ENCODE measurements around the gene NOL4L. TPM values are rescaled to one million over a fixed set of nuclear protein-coding genes. Genes with fewer than 3 reads are reported as not detected.
A peak's percentile ranks its signal among the peaks of the same experiment; 100 is the strongest.

Gene NOL4L
- total RNA-seq, 2 donors from 2014 or later, result 39.6 to 50.7 TPM

DNA sequence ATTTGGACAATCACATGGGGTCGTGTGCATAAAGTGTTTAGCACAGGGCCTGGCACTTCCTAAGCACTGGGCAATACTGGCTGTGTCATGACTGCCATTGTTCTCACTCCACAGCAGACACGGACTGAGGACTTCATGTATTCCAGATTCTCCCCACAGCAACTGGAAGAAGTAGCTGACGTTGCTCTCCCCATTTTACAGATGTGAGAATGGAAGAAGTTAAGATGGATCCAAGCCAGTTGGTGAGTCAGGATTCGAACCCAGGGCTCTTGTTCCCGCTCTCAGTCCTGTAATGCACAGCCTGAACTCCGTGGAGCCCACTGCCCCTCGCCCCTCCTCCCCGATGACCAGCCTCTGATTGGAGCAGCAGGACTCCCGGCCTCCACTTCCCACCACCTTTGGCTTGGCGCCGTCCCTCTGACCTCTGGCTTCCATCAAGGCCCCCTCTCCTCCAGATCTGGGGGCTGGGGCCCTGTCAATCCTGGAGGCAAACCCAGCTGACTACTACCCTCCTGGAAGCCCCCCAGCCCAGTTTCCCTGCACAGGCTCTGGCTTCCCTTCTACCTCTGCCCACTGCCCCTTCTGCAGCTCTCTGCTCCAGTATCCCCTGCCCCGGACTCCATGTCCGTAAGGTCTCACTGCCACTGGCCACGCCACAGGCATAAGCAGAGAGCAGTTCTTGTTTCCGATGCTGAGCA lies 12.7 kb downstream of the NOL4L start:
- H3K4me1 Mint-ChIP-seq, result peaks cover 19% of the 10 kb centered on the region
- Histone ChIP-seq H3K27me3 (ENCODE audit: control insufficient read depth, insufficient read depth, low read length, poor library complexity, severe bottlenecking) (no peaks in the 10 kb centered on the region), H3K27ac (ENCODE audit: low read depth, low read length) (no peak overlapping the region), H3K36me3 (ENCODE audit: control insufficient read depth, insufficient read depth, low read length) (no peaks in the 10 kb centered on the region), H3K4me1 (ENCODE audit: control insufficient read depth, insufficient read depth, low read length) (peaks cover 8% of the 10 kb centered on the region), H3K4me3 (ENCODE audit: low read length) (no peak overlapping the region), H3K9me3 (ENCODE audit: control insufficient read depth, low read length) (no peaks in the 10 kb centered on the region), H3K9ac (ENCODE audit: extremely low read depth, low read length, poor library complexity, severe bottlenecking) (no peak overlapping the region)
- WGBS, 2 experiments (ENCODE audit: insufficient coverage in 1 of 2, insufficient read length in 1 of 2), result 91 to 94% methylated on average over 9 to 15 of the region's 15 CpGs
- H3K4me3 Mint-ChIP-seq, result no peak overlapping the region
- H3K9me3 Mint-ChIP-seq, result no peaks in the 10 kb centered on the region
- H3K36me3 Mint-ChIP-seq (ENCODE audit: low read depth), result no peaks in the 10 kb centered on the region
- peak; percentile 45 for DNase-seq
- peaks cover 3% of the 10 kb centered on the region for H3K27me3 Mint-ChIP-seq (ENCODE audit: insufficient read depth)
- TF ChIP-seq, protein P1, sequence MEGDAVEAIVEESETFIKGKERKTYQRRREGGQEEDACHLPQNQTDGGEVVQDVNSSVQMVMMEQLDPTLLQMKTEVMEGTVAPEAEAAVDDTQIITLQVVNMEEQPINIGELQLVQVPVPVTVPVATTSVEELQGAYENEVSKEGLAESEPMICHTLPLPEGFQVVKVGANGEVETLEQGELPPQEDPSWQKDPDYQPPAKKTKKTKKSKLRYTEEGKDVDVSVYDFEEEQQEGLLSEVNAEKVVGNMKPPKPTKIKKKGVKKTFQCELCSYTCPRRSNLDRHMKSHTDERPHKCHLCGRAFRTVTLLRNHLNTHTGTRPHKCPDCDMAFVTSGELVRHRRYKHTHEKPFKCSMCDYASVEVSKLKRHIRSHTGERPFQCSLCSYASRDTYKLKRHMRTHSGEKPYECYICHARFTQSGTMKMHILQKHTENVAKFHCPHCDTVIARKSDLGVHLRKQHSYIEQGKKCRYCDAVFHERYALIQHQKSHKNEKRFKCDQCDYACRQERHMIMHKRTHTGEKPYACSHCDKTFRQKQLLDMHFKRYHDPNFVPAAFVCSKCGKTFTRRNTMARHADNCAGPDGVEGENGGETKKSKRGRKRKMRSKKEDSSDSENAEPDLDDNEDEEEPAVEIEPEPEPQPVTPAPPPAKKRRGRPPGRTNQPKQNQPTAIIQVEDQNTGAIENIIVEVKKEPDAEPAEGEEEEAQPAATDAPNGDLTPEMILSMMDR (conservative IDR thresholded peaks at IDR 0.05), result no peak
- no peak overlapping the region for H3K27ac Mint-ChIP-seq

DNA sequence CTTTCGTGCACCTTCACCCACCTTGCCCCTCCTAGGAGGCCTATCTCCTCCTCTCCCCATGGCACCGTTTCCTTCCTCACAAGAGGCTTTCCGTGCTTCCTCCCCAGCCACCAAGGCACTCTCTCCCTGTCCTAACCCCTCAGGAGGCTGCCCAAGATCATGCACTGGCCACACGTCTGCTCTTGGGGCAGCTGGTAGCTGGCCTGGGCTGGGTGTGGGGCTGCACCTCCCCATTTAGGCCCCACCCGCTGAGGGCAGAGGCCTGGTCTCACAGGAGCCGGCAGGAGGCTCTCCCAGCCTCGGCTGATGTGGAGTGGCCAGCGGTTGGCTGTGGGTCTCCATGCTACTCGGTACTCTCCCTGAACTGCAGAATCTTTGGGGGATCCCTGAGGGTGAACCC lies 13.6 kb downstream of the NOL4L start:
- peaks cover 8% of the 10 kb centered on the region for H3K4me1 ChIP-seq (ENCODE audit: control insufficient read depth, insufficient read depth, low read length)
- H3K27me3 ChIP-seq (ENCODE audit: control insufficient read depth, insufficient read depth, low read length, poor library complexity, severe bottlenecking), result no peaks in the 10 kb centered on the region
- peak; percentile 61 for DNase-seq
- TF ChIP-seq, protein P1 (conservative IDR thresholded peaks at IDR 0.05), result no peak
- Mint-ChIP-seq H3K4me3 (no peak overlapping the region), H3K9me3 (no peaks in the 10 kb centered on the region), H3K27me3 (ENCODE audit: insufficient read depth) (no peaks in the 10 kb centered on the region), H3K36me3 (ENCODE audit: low read depth) (no peaks in the 10 kb centered on the region), H3K27ac (no peak overlapping the region), H3K4me1 (peaks cover 19% of the 10 kb centered on the region)
- no peak overlapping the region for H3K27ac ChIP-seq (ENCODE audit: low read depth, low read length)
- H3K36me3 ChIP-seq (ENCODE audit: control insufficient read depth, insufficient read depth, low read length), result no peaks in the 10 kb centered on the region
- 84 to 87% methylated on average over 7 to 9 of the region's 9 CpGs for WGBS, 2 experiments (ENCODE audit: insufficient coverage in 1 of 2, insufficient read length in 1 of 2)
- no peak overlapping the region for H3K9ac ChIP-seq (ENCODE audit: extremely low read depth, low read length, poor library complexity, severe bottlenecking)
- H3K9me3 ChIP-seq (ENCODE audit: control insufficient read depth, low read length), result no peaks in the 10 kb centered on the region
- H3K4me3 ChIP-seq (ENCODE audit: low read length), result no peak overlapping the region

DNA sequence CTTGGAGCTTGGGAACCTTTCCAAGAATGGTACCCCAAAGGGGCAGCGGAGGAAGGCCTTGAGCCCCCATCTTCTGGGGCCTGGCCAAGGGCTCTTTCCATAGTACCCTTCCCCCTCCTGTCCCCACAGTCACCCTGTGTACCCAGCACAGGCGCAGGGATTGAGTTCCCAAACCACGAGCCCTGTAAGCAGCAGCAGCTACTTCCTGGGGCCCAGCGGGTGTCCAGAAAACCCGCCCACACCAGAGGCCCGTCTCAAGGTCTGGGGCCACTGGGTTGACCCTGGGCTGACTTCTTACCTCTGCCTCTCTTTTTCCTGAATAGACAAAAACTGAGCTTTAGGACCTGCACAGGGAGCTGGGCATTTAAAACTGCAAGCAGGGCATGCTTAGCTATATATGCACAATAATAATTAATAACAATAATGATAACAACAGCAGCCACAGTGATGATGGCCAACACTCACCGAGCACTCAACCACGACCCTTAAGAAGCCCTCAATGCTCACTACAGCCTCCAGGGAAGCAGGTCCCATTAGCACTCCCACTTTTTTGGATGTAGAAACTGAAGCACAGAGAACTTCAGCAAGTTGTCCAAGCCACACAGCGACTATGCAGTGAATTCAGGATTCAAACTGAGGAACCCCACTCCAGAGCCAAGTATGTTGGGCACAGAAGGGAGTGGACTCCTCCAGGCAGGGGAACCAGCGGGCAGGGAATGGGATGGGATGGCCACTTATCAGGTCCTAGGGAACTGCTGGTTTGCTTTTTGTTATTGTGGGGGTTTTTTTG lies 14.5 kb downstream of the NOL4L start:
- H3K36me3 ChIP-seq (ENCODE audit: control insufficient read depth, insufficient read depth, low read length), result no peaks in the 10 kb centered on the region
- no peaks in the 10 kb centered on the region for H3K9me3 ChIP-seq (ENCODE audit: control insufficient read depth, low read length)
- DNase-seq, result peak; percentile 83
- H3K4me1 ChIP-seq (ENCODE audit: control insufficient read depth, insufficient read depth, low read length), result peaks cover 8% of the 10 kb centered on the region
- no peak overlapping the region for H3K4me3 ChIP-seq (ENCODE audit: low read length)
- no peak overlapping the region for H3K9ac ChIP-seq (ENCODE audit: extremely low read depth, low read length, poor library complexity, severe bottlenecking)
- H3K4me1 Mint-ChIP-seq, result peaks cover 19% of the 10 kb centered on the region
- H3K36me3 Mint-ChIP-seq (ENCODE audit: low read depth), result no peaks in the 10 kb centered on the region
- H3K4me3 Mint-ChIP-seq, result no peak overlapping the region
- H3K27me3 ChIP-seq (ENCODE audit: control insufficient read depth, insufficient read depth, low read length, poor library complexity, severe bottlenecking), result no peaks in the 10 kb centered on the region
- no peak overlapping the region for H3K27ac Mint-ChIP-seq
- H3K27ac ChIP-seq (ENCODE audit: low read depth, low read length), result no peak overlapping the region
- WGBS, 2 experiments (ENCODE audit: insufficient coverage in 1 of 2, insufficient read length in 1 of 2), result 56 to 64% methylated on average over 7 to 10 of the region's 10 CpGs
- TF ChIP-seq, protein P1 (conservative IDR thresholded peaks at IDR 0.05), result no peak
- H3K27me3 Mint-ChIP-seq (ENCODE audit: insufficient read depth), result no peaks in the 10 kb centered on the region
- H3K9me3 Mint-ChIP-seq, result no peaks in the 10 kb centered on the region

Measured in endodermal cell (in vitro differentiated cells).